Uterus (tissue), 2 donors: ENCODE data around the gene TMEM114.

ENCODE experiments used
- POLR2A ChIP-seq, 2 donors: fragments of 450-650 bp; IDR thresholded peaks; one replicate each; pipeline ENCODE4 v1.6.1; 2016; ENCODE audit warnings: antibody characterized with exemption in 2 of 2, mild to moderate bottlenecking in 1 of 2, moderate library complexity in 1 of 2
- TF ChIP-seq, protein P1 (sequence below), 4 experiments: fragments of 200-600 bp in 2 of 4; fragments of 450-650 bp in 2 of 4; sonication (generic) in 2 of 4; IDR thresholded peaks; one replicate each; pipeline ENCODE4 v1.5.1; 2016 to 2019; ENCODE audit warnings: antibody characterized with exemption in 4 of 4, mild to moderate bottlenecking in 2 of 4, moderate library complexity in 1 of 4

DNA sequence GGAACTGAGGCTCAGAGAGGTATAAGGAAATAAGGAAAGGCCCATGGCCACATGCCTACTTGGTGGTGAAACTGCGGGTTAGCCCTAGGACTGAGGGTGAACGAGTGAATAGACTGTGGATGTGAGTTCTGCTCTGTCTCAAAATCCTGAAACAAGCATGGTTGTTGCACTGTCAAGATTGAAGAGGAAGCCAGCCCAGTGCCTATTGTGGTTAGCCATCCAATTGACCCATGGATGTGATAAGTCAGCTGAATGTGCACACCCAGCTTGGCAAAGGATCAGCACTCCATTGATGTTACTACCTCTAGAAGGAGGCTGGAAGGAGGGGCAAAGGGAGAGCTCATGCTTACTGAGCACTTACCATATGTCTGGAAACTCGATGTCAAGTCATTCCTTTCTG lies 4.5 kb downstream of the TMEM114 start:
- TF ChIP-seq POLR2A (IDR thresholded peaks at IDR 0.05) = no peak
- TF ChIP-seq, protein P1, sequence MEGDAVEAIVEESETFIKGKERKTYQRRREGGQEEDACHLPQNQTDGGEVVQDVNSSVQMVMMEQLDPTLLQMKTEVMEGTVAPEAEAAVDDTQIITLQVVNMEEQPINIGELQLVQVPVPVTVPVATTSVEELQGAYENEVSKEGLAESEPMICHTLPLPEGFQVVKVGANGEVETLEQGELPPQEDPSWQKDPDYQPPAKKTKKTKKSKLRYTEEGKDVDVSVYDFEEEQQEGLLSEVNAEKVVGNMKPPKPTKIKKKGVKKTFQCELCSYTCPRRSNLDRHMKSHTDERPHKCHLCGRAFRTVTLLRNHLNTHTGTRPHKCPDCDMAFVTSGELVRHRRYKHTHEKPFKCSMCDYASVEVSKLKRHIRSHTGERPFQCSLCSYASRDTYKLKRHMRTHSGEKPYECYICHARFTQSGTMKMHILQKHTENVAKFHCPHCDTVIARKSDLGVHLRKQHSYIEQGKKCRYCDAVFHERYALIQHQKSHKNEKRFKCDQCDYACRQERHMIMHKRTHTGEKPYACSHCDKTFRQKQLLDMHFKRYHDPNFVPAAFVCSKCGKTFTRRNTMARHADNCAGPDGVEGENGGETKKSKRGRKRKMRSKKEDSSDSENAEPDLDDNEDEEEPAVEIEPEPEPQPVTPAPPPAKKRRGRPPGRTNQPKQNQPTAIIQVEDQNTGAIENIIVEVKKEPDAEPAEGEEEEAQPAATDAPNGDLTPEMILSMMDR (IDR thresholded peaks at IDR 0.05) = no peak
